Stimulated activated CD4-positive, alpha-beta T cell treated with anti-CD3 and anti-CD28 coated beads, Interleukin-1b, Interleukin-23, amount 100 ng/mL, for 4 hours (primary cell): ENCODE data around the gene GFRAL.

Experiments
- DNase-seq, 2 donors: peaks; one replicate each; pipeline ENCODE4 v3.0.0-alpha.2; 2020; ENCODE audit warnings: low read depth in 2 of 2

Gene GFRAL

GRCh38 chr6:55433446-55434130, 106.3 kb downstream of the GFRAL start:
- DNase-seq = no peak

- no peak for DNase-seq
Measured at GRCh38 chr6:55437141-55437540, 109.9 kb downstream of the GFRAL start.

- DNase-seq = no peak
Measured at GRCh38 chr6:55438203-55438602, 110.9 kb downstream of the GFRAL start.

- no peak for DNase-seq
Measured at GRCh38 chr6:55443238-55444134, 116.2 kb downstream of the GFRAL start.

- DNase-seq = no peak
Measured at GRCh38 chr6:55445648-55446204, 118.5 kb downstream of the GFRAL start.

- DNase-seq = no peak
Measured at GRCh38 chr6:55447891-55448290, 120.6 kb downstream of the GFRAL start.

GRCh38 chr6:55448451-55448850, 121.2 kb downstream of the GFRAL start:
- DNase-seq = no peak

- DNase-seq = no peak
Measured at GRCh38 chr6:55449225-55449624, 122.0 kb downstream of the GFRAL start.

GRCh38 chr6:55450005-55450404, 122.7 kb downstream of the GFRAL start:
- no peak for DNase-seq
